Measurements from ENCODE around the gene LRP10. TPM values are rescaled to one million over a fixed set of nuclear protein-coding genes. Genes with fewer than 3 reads are reported as not detected.
A peak's percentile ranks its signal among the peaks of the same experiment; 100 is the strongest.
"Not testable (repeated sequence)": the region's sequence is repeated elsewhere in the genome, so short reads cannot be mapped to it uniquely, and the experiment has no call there.

The LRP10 gene
- total RNA-seq (2014; rRNA removed; shearing (Covaris generic)), result 102 and 107 TPM in 2 replicates
- polyA plus RNA-seq (2014; cell fraction: nucleus; rRNA removed), result 80.0 and 97.8 TPM in 2 replicates

GRCh38 chr14:22871224-22872032 is at the start of gene LRP10:
Gene LRP10 (plus strand): TSS chr14:22871740. CDS start chr14:22872304, 564 bp downstream.
- peak; percentile 92 for DNase-seq (ENCODE audit: extremely low read depth, low read depth)

- no peak for DNase-seq (ENCODE audit: extremely low read depth, low read depth)
Measured at GRCh38 chr14:22822016-22822570, 49.4 kb upstream of the LRP10 start.

- peak; percentile 71 for DNase-seq (ENCODE audit: extremely low read depth, low read depth)
Measured at GRCh38 chr14:22822571-22823098, 48.9 kb upstream of the LRP10 start.

GRCh38 chr14:22824711-22825359 is 46.7 kb upstream of the LRP10 start:
- no peak for DNase-seq (ENCODE audit: extremely low read depth, low read depth)

GRCh38 chr14:22829076-22829660 is 42.4 kb upstream of the LRP10 start:
- DNase-seq (ENCODE audit: extremely low read depth, low read depth), result not testable (repeated sequence)

GRCh38 chr14:22829661-22830442 is 41.7 kb upstream of the LRP10 start, which contains the start of gene MRPL52:
Gene MRPL52 (plus strand): TSS chr14:22829887. CDS start chr14:22829913, 26 bp downstream.
- peak; percentile 86 for DNase-seq (ENCODE audit: extremely low read depth, low read depth)

GRCh38 chr14:22830443-22831010 is 41.0 kb upstream of the LRP10 start:
- DNase-seq (ENCODE audit: extremely low read depth, low read depth), result no peak

GRCh38 chr14:22835505-22835904 is 36.0 kb upstream of the LRP10 start:
- no peak for DNase-seq (ENCODE audit: extremely low read depth, low read depth)

- DNase-seq (ENCODE audit: extremely low read depth, low read depth), result no peak
Measured at GRCh38 chr14:22836301-22837113, 35.0 kb upstream of the LRP10 start, which contains the start of gene MMP14. Gene MMP14 (plus strand): TSS chr14:22836585. CDS start chr14:22836818, 233 bp downstream.

- no peak for DNase-seq (ENCODE audit: extremely low read depth, low read depth)
Measured at GRCh38 chr14:22837114-22837749, 34.3 kb upstream of the LRP10 start.

GRCh38 chr14:22837750-22838538 is 33.6 kb upstream of the LRP10 start:
- DNase-seq (ENCODE audit: extremely low read depth, low read depth), result no peak

GRCh38 chr14:22838631-22839041 is 32.9 kb upstream of the LRP10 start:
- DNase-seq (ENCODE audit: extremely low read depth, low read depth), result no peak

GRCh38 chr14:22839159-22839779 is 32.3 kb upstream of the LRP10 start:
- DNase-seq (ENCODE audit: extremely low read depth, low read depth), result no peak

GRCh38 chr14:22841311-22841710 is 30.2 kb upstream of the LRP10 start:
- DNase-seq (ENCODE audit: extremely low read depth, low read depth), result no peak

GRCh38 chr14:22841769-22842168 is 29.8 kb upstream of the LRP10 start:
- DNase-seq (ENCODE audit: extremely low read depth, low read depth), result no peak

GRCh38 chr14:22842211-22843122 is 29.1 kb upstream of the LRP10 start:
- DNase-seq (ENCODE audit: extremely low read depth, low read depth), result no peak

Measured in NCI-H460 (cell line).